PFSK-1 (cell line): ENCODE measurements around the gene FOXO3.

Source experiments
- FOXP2 ChIP-seq: optimal IDR thresholded peaks from 2 replicates; pipeline ENCODE3; 2011; ENCODE audit warnings: borderline replicate concordance, control low read depth, inconsistent platforms; ENCODE audit not compliant: insufficient read depth; ENCODE audit errors: extremely low read length, extremely low read depth
- POLR2AphosphoS5 ChIP-seq: IDR thresholded peaks from 2 replicates; pipeline ENCODE4 v1.6.1; 2012; ENCODE audit warnings: low read depth, mild to moderate bottlenecking, control low read depth, low read length, moderate library complexity
- REST ChIP-seq, 2 experiments: IDR thresholded peaks; 2 replicates each; pipeline versions ENCODE4 v1.6.1 to v1.8.0; 2011 to 2012; ENCODE audit warnings: low read depth in 2 of 2, low read length in 2 of 2, control low read depth in 1 of 2, inconsistent platforms in 1 of 2, mild to moderate bottlenecking in 1 of 2, moderate library complexity in 1 of 2; ENCODE audit not compliant: insufficient read depth in 1 of 2
- SIN3A ChIP-seq: IDR thresholded peaks from 2 replicates; pipeline ENCODE4 v1.6.1; 2012; ENCODE audit warnings: mild to moderate bottlenecking, low read length, moderate library complexity, borderline replicate concordance; ENCODE audit not compliant: insufficient read depth
- TAF1 ChIP-seq: IDR thresholded peaks from 2 replicates; pipeline ENCODE4 v1.6.1; 2012; ENCODE audit warnings: low read length, control low read depth, borderline replicate concordance; ENCODE audit not compliant: insufficient read depth

- TF ChIP-seq REST (IDR thresholded peaks at IDR 0.05; ENCODE audit: insufficient read depth in 1 of 2, low read depth in 2 of 2, low read length in 2 of 2) (no peak), TAF1 (no peak), POLR2AphosphoS5 (no peak), FOXP2 (no peak), SIN3A (no peak)
Observed at GRCh38 chr6:108587258-108588059, 26.7 kb downstream of the FOXO3 start.
